ENCODE measurements around the gene NOA1.

GRCh38 chr4:57013543-57014120, 36.2 kb upstream of the NOA1 start:
- no peak for TF ChIP-seq EZH2 (IDR thresholded peaks at IDR 0.05)
- TF ChIP-seq POLR2AphosphoS5 (IDR thresholded peaks at IDR 0.05; ENCODE audit: borderline replicate concordance, low read depth, low read length), result no peak

Measured in SK-N-MC (cell line).